Glomerular endothelial cell (primary cell): ENCODE results near the gene FZD7. TPM values are rescaled to one million over a fixed set of nuclear protein-coding genes. Genes with fewer than 3 reads are reported as not detected.

Experiments used
- DNase-seq: peaks from one replicate; pipeline ENCODE4 v3.0.0-alpha.2; 2011; ENCODE audit warnings: low read depth, low spot score; ENCODE audit errors: extremely low read depth
- total RNA-seq: library from RNA; depleted of rRNA; stranded (reverse); fragments of >200 nt; gene quantifications from 2 replicates; pipeline ENCODE4 v1.2.3, GENCODE V29; 2015

Gene FZD7
- total RNA-seq, 1 donor from 2014 or later, result 10.5 TPM

GRCh38 chr2:202009581-202009980 is 24.1 kb upstream of the FZD7 start:
- DNase-seq, result no peak

- no peak for DNase-seq
These were observed 19.3 kb upstream of the FZD7 start for GRCh38 chr2:202014318-202014717.

- DNase-seq, result no peak
These were observed 18.9 kb upstream of the FZD7 start for GRCh38 chr2:202014759-202015211.

GRCh38 chr2:202015471-202015870 is 18.2 kb upstream of the FZD7 start:
- DNase-seq, result no peak

GRCh38 chr2:202016579-202017227 is 17.0 kb upstream of the FZD7 start:
- DNase-seq, result no peak

- no peak for DNase-seq
These were observed 15.7 kb upstream of the FZD7 start for GRCh38 chr2:202017940-202018339.

- no peak for DNase-seq
These were observed 14.7 kb upstream of the FZD7 start for GRCh38 chr2:202018950-202019349.

- DNase-seq, result no peak
These were observed 13.8 kb upstream of the FZD7 start for GRCh38 chr2:202019689-202020450.

- no peak for DNase-seq
These were observed 10.9 kb upstream of the FZD7 start for GRCh38 chr2:202022755-202023154.

- DNase-seq, result no peak
These were observed 10.3 kb upstream of the FZD7 start for GRCh38 chr2:202023198-202023903.

- no peak for DNase-seq
These were observed 9.8 kb upstream of the FZD7 start for GRCh38 chr2:202023904-202024266.

- no peak for DNase-seq
These were observed 8.8 kb upstream of the FZD7 start for GRCh38 chr2:202024871-202025270.

GRCh38 chr2:202025816-202026215 is 7.8 kb upstream of the FZD7 start:
- no peak for DNase-seq

GRCh38 chr2:202026507-202026906 is 7.1 kb upstream of the FZD7 start:
- no peak for DNase-seq

GRCh38 chr2:202030691-202031090 is 3.0 kb upstream of the FZD7 start:
- no peak for DNase-seq

- DNase-seq, result no peak
These were observed 2.3 kb upstream of the FZD7 start for GRCh38 chr2:202031246-202031951.

GRCh38 chr2:202032846-202033316 is 774 bp upstream of the FZD7 start:
- no peak for DNase-seq

- no peak for DNase-seq
These were observed 814 bp downstream of the FZD7 start for GRCh38 chr2:202034249-202035088.

- DNase-seq, result no peak
These were observed 1.7 kb downstream of the FZD7 start for GRCh38 chr2:202035089-202035940.
